Measurements from ENCODE around the gene APELA. TPM values are rescaled to one million over a fixed set of nuclear protein-coding genes. Genes with fewer than 3 reads are reported as not detected.

APELA gene
- total RNA-seq: not detected
- long read RNA-seq: 0 reads

- intact Hi-C loops (cut with DNase I): no loop called here
- no peak for DNase-seq
- Histone ChIP-seq H3K9me3 (no peaks in the 10 kb centered on the region), H3K27me3 (no peaks in the 10 kb centered on the region), H3K4me1 (no peaks in the 10 kb centered on the region), H3K4me3 (no peak within 1 kb of the TSS), H3K27ac (no peak within 1 kb of the TSS), H3K36me3 (no peaks in the 10 kb centered on the region)
- peak; percentile 45 to 88 (median 62) for ATAC-seq
- no peak for TF ChIP-seq CTCF (IDR thresholded peaks at IDR 0.05)
- TF ChIP-seq POLR2A (IDR thresholded peaks at IDR 0.05): no peak
- WGBS (ENCODE audit: insufficient coverage, low coverage, low lambda C conversion rate, missing lambda C conversion rate): 4% methylated on average over 7 of the region's 7 CpGs
These were observed at the start of gene APELA for GRCh38 chr4:164876700-164877324. Gene APELA, plus strand, starts transcription at chr4:164877178. Its CDS starts 154 bp downstream, at chr4:164877332.

- Histone ChIP-seq H3K4me3 (no peak overlapping the region), H3K36me3 (no peaks in the 10 kb centered on the region), H3K9me3 (no peaks in the 10 kb centered on the region), H3K27me3 (no peaks in the 10 kb centered on the region), H3K4me1 (no peaks in the 10 kb centered on the region), H3K27ac (no peak overlapping the region)
- TF ChIP-seq CTCF (IDR thresholded peaks at IDR 0.05) (no peak), POLR2A (IDR thresholded peaks at IDR 0.05) (no peak)
- intact Hi-C loops (cut with DNase I): no loop called here
- 52% methylated on average over 3 of the region's 3 CpGs for WGBS (ENCODE audit: insufficient coverage, low coverage, low lambda C conversion rate, missing lambda C conversion rate)
- no peak for DNase-seq
- no peak for ATAC-seq
These were observed 48.0 kb upstream of the APELA start for GRCh38 chr4:164828955-164829354.

GRCh38 chr4:164846566-164846965, 30.4 kb upstream of the APELA start:
- no peaks in the 10 kb centered on the region for H3K27me3 ChIP-seq
- H3K4me3 ChIP-seq: no peak overlapping the region
- WGBS (ENCODE audit: insufficient coverage, low coverage, low lambda C conversion rate, missing lambda C conversion rate): 46% methylated on average over 4 of the region's 4 CpGs
- ATAC-seq (no peak), DNase-seq (no peak)
- H3K4me1 ChIP-seq: no peaks in the 10 kb centered on the region
- no peak for TF ChIP-seq CTCF (IDR thresholded peaks at IDR 0.05)
- no peak for TF ChIP-seq POLR2A (IDR thresholded peaks at IDR 0.05)
- no peaks in the 10 kb centered on the region for H3K36me3 ChIP-seq
- no peak overlapping the region for H3K27ac ChIP-seq
- intact Hi-C loops (cut with DNase I): no loop called here
- H3K9me3 ChIP-seq: no peaks in the 10 kb centered on the region

- no peaks in the 10 kb centered on the region for H3K9me3 ChIP-seq
- H3K36me3 ChIP-seq: no peaks in the 10 kb centered on the region
- intact Hi-C loops (cut with DNase I): no loop called here
- H3K4me3 ChIP-seq: no peak overlapping the region
- ATAC-seq: no peak
- TF ChIP-seq CTCF (IDR thresholded peaks at IDR 0.05) (no peak), POLR2A (IDR thresholded peaks at IDR 0.05) (no peak)
- no peaks in the 10 kb centered on the region for H3K4me1 ChIP-seq
- DNase-seq: no peak
- WGBS (ENCODE audit: insufficient coverage, low coverage, low lambda C conversion rate, missing lambda C conversion rate): 21% methylated on average over 3 of the region's 3 CpGs
- H3K27me3 ChIP-seq: no peaks in the 10 kb centered on the region
- H3K27ac ChIP-seq: no peak overlapping the region
These were observed 30.0 kb upstream of the APELA start for GRCh38 chr4:164847016-164847415.
